Left lobe of liver (tissue), 2 donors: ENCODE measurements around the gene ITIH6. TPM values are rescaled to one million over a fixed set of nuclear protein-coding genes. Genes with fewer than 3 reads are reported as not detected.
A peak's percentile ranks its signal among the peaks of the same experiment; 100 is the strongest.

ENCODE experiments used
- ATAC-seq: fragments of 200-7000 bp; cut with Tn5 transposase; one replicate; pipeline ENCODE4 v1.9.1; 2020; ENCODE audit warnings: mild to moderate bottlenecking, moderate library complexity
- DNase-seq: peaks from one replicate; pipeline ENCODE4 v3.0.0-alpha.2; 2020; ENCODE audit warnings: low spot score
- total RNA-seq: library from RNA; stranded (reverse); gene quantifications from one replicate; pipeline ENCODE4 v1.2.1, GENCODE V29; 2021
- donor health status: DM: no; HTN: no; CAD: no; lungs with moderate emphysema.
- donor health status: DM: no; HTN: yes; CAD: no.

The ITIH6 gene
- total RNA-seq, 1 donor from 2014 or later, result not detected

- DNase-seq (no peak), ATAC-seq (no peak)
Measured at GRCh38 chrX:54715621-54716020, 82.4 kb downstream of the ITIH6 start.

- ATAC-seq, result no peak
- DNase-seq, result no peak
Measured at GRCh38 chrX:54714424-54714823, 83.6 kb downstream of the ITIH6 start.

DNA sequence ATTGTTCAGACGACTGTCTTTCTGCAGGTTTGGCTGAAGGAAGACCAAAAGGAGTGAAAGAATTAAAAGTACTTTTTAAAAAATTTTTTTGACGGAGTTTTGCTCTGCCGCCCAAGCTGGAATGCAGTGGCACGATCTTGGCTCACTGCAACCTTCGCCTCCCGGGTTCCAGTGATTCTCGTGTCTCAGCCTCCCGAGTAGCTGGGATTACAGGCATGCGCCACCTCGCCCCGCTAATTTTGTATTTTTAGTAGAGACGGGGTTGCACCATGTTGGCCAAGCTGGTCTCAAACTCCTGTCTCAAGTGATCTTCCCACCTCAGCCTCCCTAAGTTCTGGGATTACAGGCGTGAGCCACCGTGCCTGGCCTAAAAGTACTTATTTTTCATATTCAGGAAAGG, 86.3 kb downstream of the ITIH6 start:
- DNase-seq (no peak), ATAC-seq (no peak)

DNA sequence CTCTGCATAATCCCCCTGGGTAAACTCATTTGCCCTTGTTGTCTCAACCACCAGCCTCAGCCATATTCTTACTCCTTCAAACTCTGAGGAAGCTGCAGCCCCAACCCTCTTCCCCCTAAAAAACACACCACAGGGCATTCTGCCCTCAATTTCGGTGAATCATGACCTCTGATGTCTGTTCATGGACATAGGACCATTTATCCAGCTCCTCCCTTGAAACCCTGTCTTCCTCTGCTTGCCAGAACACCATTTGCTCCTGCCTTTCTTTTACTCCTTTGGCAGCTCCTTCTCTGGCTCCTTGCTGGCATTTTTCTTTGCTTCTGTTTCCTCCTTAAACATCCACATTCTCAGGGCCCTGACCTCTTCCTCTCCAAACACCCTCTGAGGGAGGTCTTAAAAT, 87.1 kb downstream of the ITIH6 start:
- DNase-seq (no peak), ATAC-seq (no peak)

DNA sequence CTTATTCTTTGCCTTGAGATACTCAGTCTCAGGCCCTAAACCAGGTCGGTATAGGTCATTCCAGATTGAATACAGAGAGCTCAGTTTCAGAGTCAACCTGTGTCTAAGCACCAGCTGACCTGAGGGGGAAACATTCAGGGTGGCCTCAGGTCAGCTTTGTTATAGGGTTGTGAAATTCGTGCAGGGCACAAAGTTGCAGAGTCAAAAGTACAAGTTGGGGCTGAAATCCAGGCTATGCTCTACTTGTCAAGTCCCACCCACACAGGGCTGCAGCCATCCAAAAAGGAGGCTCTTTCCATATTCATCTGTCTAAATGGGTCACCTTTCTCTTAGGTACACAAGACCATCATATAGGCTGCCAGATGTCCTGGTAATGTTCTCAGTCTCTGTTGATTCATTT, 89.7 kb downstream of the ITIH6 start:
- DNase-seq (peak; percentile 80), ATAC-seq (peak; percentile 91)

Other genes starting within 250 kb of the ITIH6 start
- gene MAGED2, start 9.5 kb upstream of the ITIH6 start, total RNA-seq, result 27.2 TPM
- 0.70 TPM for gene TRO, start 122.6 kb upstream of the ITIH6 start, total RNA-seq
- gene PFKFB1, start 195.9 kb upstream of the ITIH6 start, total RNA-seq, result 24.0 TPM
- gene APEX2, start 202.1 kb upstream of the ITIH6 start, total RNA-seq, result 6.7 TPM
- gene ALAS2, start 232.7 kb upstream of the ITIH6 start, total RNA-seq, result 1.9 TPM